Posterior vena cava (tissue), 2 donors: ENCODE data around the gene TMEM273. TPM values are rescaled to one million over a fixed set of nuclear protein-coding genes. Genes with fewer than 3 reads are reported as not detected.

Experiments used
- DNase-seq: peaks from one replicate; pipeline ENCODE4 v3.0.0-alpha.2; 2020; ENCODE audit warnings: low spot score
- intact Hi-C, 2 donors: fragments of 100-400 bp; cut with DNase I; formaldehyde crosslinking; loops; one replicate each; pipeline versions ENCODE4 v1.14.1 to v1.14.2; 2022 to 2023
- total RNA-seq, 2 donors: library from RNA; stranded (reverse); fragmentation: NEBNext Ultra II Directional; extraction: Animal tissue kit (Norgen Biotek cat#: 25700); gene quantifications; one replicate each; pipeline ENCODE4 v1.2.1, GENCODE V29; 2021
- donor health status: DM: yes; HTN: yes; CAD: no.
- donor health status: DM: yes; HTN: yes; CAD: no.

Gene TMEM273
- total RNA-seq, 2 donors from 2014 or later = 17.0 to 26.1 TPM

DNA sequence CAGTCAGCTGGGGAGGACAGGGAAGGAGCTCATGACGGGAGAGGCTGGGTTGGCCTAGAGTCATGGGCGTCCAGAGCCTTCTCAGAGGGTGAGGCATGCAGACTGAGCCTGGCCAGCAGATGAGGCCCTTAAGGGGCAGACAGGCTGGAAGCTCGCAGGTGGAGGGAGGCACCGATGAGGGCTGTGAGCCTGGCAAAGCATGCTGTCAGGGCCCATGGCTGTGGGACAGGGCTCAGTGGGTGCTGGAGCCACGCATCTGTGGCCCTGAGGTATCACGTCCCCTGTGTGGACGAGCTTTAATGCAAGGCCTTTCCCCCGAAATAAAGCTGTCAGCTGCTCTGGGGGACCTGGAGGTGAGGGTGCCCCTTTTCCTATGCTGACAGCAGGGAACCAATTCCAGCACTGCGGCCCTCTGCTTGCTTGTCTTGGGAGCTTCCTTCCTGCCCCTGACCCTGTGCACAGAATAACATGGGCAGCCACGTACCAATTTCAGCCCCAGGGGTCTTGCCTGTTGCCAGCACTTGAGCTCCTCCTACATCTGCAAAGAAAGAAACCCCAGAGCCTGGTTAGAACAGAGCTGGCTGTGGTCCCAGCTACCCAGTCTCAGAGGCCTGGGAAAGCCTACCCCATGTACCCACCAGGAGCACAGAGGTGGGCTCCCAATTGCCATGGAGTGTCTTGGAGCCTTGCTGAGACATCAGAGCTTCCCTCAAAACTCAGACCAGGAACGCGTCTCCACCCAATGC is 20.6 kb downstream of the TMEM273 start:
- DNase-seq = no peak
- intact Hi-C loops = no loop called here

DNA sequence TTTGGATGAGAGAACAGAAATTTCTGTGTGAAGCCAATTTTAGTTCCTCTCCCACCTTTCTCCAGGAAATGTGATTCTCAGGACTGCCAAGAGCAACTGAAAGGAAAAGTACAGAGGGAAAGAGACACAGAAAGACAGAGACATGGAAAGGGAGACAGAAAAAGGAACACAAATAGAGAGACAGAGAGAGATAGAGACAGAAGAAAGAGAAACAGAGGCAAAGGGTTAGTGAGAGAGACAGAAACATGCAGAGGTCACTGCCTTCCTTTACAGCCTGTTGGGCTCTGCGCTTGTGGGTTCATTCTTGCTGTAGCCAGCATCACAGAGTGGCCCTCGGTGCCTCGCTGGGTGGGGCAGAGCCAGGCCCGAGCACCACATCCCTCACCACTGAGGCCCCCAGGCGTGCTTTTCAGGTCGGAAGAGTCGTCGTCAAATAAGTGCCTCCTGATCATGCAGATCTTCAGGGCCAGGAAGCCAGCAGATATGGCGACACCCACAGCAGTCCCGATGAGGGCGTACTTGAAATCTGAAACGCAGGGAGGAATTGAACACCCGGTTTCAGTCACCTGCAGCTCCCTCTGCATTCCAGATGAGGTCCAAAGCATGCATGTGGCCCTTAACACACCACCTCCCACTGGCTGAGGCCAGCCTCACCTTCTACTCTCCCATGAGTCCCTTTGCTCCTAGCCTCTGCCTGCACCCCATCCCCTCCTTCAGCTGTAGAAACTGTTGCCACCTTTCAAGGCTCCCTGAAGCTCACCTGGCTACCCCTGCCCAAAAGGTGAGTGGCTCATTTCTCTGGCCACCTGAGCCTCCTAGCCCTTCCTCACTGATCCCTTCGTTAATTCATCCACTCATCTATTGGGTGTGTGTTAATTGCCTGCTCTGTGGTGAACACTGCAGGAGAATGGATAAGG is 21.4 kb downstream of the TMEM273 start:
- intact Hi-C loops = no loop called here
- DNase-seq = no peak

DNA sequence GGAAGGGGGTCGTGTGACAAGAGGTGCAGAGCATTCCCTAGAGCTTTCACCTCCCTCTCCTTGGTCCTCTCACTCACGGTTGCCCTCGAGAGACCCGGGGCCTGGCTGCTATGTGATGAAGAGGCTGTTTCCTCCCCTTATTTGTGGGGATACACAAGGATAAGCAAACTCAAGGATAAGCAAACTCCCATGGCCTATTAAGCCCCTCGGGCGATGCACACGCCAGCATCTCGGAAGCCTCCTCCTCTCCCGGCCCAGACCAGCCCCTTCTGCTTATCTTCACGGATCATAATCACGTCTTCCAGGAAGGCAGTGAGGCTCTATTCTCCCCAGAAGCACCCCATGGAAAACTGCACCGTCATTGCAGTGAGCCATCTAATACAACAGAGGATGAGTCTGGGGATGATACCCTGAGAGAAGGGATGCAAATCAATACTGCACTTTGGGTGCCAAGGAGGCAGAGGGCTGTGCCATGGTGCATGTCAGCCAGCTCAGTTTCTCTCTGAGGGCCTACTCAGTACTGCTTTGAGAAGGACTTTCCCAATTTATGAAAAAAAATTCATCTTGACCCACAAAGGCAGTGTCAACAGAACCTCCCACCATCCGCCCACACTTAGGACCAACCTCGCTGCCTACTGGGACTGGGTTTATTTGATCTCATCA is 22.2 kb downstream of the TMEM273 start:
- intact Hi-C loops = loop anchor here in 1 of 2 donors (2.0 kb wide), 2 partner anchors 51 to 187 kb away; partner anchors contain the start of gene VSTM4
- no peak for DNase-seq

DNA sequence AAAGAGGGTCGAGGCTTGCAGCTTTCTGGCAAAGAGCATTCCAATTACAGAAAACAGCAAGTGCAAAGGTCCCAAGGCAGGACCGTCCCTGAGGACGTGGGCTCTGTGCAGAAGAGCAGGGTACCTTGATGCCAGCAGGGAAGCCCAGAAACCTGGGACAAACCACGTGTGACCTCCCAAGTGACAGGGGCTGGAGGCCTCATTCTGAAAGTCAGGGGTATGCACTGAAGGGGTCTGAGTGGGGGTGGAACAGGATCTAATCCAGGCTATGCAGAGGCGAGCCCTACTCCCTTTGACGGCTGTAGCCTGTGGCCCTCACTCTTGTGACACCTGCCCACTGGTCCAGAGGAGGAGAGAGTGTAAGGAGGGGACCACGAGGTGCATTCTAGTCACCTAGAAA is 22.9 kb downstream of the TMEM273 start:
- intact Hi-C loops = loop anchor here in 1 of 2 donors (2.0 kb wide), 2 partner anchors 50 to 186 kb away; partner anchors contain the start of gene VSTM4
- DNase-seq = no peak

DNA sequence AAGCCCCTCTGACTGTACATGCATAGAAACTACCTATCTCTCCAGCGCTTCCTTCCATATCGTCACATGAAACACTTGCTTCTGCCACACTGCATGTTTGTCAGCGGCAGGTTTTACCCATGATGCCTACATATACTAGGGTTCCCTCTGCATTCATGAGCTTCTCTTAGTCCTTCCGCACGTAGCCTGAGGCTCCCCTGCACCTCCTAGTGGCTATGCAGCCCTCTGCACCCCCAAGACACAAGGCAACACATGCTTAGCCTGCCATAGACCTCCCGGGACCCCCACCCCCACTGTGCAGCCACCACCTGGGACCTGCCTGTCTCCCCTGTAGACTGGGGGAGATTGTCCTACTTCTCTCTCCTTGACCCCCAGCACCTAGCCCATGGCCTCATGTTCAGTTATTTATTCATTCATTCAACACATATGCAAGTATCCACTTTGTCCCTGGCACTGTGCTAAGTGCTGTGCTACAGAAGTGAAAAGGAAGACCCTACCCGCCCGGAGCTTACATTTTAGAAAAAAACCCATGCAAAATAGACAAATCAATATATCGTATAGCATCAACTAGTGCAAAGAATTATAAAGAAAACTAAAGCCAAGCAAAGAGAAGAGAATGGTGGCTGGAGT is 23.5 kb downstream of the TMEM273 start:
- intact Hi-C loops = loop anchor here (2.0 to 5.0 kb wide), 3 partner anchors 50 to 186 kb away; partner anchors contain the start of gene VSTM4 (in 1 of the 2)
- DNase-seq = no peak

DNA sequence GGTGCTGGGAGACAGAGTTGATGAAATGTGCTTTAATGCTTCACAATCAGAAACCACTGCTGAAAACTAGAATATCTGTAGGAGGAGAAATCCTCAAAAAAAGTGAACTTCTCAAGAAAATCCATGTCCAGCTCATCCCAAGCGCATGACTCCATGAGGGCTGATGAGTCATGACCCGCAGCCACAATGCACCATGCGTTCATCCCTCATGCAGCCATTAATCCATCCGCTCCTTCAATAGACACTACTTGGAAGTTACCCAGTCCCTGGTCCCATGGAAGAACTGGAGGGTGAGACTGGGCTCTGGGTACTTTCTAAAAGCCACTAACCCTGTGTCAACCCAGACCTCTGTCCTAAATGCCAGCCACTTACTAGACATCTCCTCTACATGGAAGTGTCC is 24.4 kb downstream of the TMEM273 start:
- DNase-seq = no peak
- intact Hi-C loops = loop anchor here (2.0 to 5.0 kb wide), 3 partner anchors 49 to 185 kb away; partner anchors contain the start of gene VSTM4 (in 1 of the 2)

DNA sequence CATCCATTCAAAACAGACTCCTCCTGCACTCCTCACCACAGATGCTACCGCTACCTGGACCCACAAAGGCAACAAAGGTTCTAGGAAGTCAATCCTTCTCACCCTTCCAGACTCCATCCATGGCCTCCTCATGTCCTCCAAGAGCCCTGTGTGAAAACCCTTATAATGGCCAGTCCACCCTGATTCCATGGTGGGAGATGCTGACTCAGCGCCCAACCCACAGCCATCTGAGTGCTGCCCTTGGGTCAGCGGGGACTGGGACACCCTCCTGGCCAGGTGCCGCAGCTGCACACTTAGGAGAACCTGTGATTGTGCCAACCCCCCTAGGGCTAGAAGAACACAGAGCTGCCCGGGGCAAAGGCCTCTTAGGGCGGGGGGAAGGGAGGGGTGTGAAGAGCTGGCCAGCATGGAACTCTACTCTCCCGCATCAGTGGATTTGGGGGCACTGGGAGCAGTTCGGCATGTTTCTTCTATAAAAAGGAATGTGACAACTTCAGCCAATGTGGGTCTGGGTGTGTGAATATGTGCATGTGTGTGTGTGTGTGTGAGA is 25.4 kb downstream of the TMEM273 start:
- intact Hi-C loops = loop anchor here in 1 of 2 donors (5.0 kb wide), 1 partner anchor 181 kb away; no protein-coding TSS in a partner anchor
- DNase-seq = no peak

DNA sequence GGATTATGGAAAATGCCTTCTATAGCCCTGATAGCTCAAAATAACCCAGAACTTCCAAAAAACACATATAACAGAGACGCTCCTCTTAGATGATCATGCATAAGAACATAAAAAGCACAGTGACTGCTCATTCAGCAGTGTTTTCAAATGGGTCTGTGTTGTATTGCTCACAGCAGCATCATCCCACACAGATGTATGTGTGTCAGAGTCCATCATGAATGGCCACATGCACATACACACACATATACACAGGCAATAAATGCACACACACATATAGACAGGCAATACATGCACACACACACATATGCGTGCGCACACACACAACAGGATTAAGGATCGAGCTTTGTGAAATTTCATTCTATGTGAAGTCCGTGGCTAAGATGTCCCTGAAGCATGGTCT is 26.1 kb downstream of the TMEM273 start:
- intact Hi-C loops = loop anchor here in 1 of 2 donors (5.0 kb wide), 1 partner anchor 180 kb away; no protein-coding TSS in a partner anchor
- no peak for DNase-seq

DNA sequence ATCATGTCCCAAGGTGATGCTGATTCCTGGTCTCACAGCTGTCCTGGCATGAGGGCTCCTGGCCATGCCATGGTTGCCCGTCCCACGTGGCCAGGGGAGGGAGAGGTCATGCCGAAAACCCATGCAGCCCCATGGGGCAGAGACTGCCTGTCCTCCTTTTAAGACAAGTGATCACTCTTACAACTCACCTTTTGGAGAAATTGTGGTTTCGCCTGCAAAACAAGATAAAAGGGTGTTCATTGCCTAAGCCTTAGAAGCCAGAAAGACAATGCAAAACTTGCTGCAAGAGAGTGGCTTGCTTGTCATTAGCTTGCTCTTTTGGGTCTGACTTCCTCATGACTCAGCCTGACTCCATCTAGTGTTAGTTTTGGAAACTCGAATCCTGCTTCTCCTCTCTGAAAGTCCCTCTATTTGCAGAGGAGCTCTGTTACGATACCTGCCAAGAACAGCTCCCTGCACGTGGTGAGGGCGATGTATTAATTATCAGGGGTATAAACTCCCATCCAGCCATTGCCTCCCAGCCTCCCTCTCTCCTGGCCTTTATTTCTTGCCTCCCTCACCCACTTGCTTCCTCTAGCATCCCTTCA is 26.7 kb downstream of the TMEM273 start:
- intact Hi-C loops = loop anchor here in 1 of 2 donors (5.0 kb wide), 1 partner anchor 179 kb away; no protein-coding TSS in a partner anchor
- no peak for DNase-seq

DNA sequence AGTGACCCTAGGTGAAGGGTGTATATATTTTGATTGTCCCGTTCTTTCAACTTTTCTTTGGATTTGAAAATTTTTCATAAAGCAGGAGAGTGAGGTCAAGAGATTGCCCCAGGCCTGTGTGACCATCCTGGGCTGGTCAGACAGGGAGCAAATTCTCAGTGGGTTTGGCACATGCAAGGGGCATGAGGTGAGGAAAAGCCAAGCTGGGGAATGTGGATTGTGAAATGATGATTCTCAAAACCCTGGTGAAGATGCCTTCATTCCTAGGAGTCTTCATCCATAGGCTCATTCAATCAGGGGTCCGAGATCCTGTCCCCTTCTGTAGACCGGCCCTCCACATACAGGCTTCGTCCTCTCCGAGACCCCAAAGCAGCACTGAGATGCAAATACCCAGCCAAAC is 27.4 kb downstream of the TMEM273 start:
- no peak for DNase-seq

DNA sequence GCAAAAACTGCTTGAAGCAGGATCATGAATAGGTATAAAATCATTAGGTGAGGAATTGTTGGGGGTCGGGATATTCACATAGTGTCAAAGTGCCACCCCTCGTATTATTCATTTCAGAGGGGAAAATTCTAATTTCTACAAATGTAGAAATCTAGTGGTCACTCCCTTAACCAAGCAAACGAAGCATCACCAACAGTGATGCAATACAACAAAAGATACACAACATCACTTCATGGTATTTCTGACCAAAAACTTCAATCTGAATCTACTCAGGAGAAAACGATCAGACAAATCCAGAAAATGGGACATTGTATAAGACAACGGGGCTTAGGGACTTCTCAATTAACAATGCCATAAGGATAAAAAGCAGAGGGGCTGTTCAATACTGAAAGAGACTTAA is 28.1 kb downstream of the TMEM273 start:
- DNase-seq = no peak
- intact Hi-C loops = loop anchor here in 1 of 2 donors (5.0 kb wide), 1 partner anchor 178 kb away; no protein-coding TSS in a partner anchor

More for the DNA sequence above, 27.4 kb downstream of the TMEM273 start:
- intact Hi-C loops = loop anchor here in 1 of 2 donors (5.0 kb wide), 1 partner anchor 179 kb away; no protein-coding TSS in a partner anchor

DNA sequence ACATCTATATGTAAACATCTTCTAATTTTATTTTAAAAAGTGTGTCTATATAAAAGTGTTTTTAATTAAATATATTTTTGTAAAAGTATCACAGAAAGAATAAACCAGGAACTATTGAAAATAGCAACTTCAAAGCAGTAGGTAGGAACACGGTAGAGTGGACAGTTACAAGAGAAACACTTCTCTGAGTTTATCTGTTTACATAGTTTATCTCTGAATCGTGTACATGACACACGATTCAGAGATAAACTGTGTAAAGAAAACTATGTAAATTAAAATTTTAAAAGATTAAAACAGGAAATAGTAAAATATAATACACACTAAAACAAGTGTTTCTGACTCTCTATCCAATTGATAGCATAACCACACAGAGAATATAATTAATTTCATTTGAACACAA is 29.3 kb downstream of the TMEM273 start:
- intact Hi-C loops = no loop called here
- no peak for DNase-seq

DNA sequence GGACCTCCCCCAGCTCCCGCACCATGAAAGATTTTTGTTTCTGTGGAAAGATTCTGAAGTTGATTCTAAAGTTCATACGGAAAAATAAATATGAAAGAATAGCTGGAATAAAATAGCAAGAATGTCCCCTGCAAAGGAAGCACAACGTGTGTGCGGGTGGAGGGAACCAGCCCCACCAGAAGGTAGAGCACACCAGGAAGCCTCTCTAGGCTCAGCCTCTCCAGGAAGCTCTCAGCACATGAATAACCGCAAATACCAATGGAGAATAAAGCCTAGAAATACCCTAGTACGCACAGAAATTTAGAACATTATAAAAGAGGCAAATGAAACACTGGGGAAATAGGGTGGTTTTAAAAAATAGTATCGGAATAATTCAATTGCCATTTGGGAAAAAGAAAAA is 29.8 kb downstream of the TMEM273 start:
- DNase-seq = no peak

DNA sequence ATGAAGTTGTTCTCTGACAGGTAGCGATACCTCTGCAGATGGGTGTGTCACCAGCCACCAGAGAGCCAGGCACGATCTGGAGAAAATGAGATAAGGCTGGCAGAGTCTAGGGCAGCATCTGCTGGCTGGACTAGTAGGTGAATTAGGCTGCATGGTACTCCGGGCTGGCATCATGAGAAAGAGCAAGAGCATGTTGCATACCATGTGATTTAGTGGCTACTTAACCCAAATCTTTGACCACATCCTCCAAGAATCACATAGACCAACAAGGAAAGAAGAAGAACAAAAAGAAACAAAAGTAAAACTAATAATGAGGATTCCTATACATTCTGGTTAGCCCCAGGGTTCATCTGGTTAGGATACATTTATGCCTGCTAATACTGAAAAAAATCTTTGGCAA is 31.0 kb downstream of the TMEM273 start:
- intact Hi-C loops = no loop called here
- DNase-seq = no peak

More for the DNA sequence above, 29.8 kb downstream of the TMEM273 start:
- intact Hi-C loops = no loop called here

DNA sequence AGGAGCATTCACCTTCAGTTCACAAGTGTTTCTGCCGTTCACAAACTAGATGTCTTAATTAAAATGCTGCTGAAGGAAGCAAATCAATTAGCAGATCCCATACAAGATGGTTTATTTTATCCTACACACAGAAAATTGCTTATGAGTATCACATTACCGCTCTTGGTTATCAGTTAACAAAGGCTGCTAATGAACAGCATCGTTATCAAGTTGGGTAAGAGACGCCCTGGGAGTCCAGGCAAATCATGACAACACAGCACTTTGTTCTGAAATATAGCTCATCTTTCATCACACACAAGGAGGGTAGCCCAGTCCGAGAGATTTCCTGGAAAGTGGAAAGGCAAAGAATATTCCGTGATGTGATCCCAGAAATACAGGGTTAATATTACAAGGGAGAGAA is 33.5 kb downstream of the TMEM273 start:
- intact Hi-C loops = no loop called here
- no peak for DNase-seq

DNA sequence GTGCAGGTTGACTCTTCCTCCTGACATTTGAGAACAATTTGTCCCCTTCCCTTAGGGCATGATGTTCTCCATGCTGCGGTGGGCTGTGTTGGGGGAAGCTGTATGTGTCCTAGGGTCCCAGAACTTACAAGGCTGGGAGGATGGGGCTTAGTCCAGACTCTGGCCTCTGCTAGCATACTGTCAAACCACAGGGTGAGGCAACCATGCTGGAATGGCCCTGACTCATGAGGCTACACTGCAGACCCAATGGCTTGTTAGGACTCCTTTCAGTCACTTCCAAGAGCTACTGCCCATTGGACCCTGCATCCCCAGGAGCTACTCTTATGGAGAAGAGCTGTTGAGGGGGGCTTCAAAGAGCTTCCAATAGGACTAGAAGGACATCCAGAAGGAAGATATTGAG is 34.2 kb downstream of the TMEM273 start:
- intact Hi-C loops = no loop called here
- DNase-seq = no peak

DNA sequence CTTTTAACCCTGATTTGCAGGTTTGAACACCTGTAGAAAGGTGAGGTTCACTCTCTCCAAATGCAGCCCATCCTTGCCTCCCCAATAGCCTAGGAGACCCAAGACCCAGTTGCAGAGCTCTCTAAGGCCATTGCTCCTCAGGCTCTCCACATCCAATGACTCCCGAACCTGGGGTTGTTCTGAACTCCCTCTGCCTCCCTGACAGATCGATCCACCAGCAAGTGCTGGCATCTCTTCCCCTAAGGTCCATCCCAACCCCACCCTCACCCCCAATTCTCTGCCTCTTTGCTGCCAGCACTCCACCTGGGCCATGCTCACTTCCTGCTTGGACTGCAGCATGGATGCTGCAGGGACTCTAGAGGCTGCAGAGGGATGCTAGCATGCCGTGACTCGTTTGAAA is 35.1 kb downstream of the TMEM273 start:
- intact Hi-C loops = no loop called here
- DNase-seq = no peak

DNA sequence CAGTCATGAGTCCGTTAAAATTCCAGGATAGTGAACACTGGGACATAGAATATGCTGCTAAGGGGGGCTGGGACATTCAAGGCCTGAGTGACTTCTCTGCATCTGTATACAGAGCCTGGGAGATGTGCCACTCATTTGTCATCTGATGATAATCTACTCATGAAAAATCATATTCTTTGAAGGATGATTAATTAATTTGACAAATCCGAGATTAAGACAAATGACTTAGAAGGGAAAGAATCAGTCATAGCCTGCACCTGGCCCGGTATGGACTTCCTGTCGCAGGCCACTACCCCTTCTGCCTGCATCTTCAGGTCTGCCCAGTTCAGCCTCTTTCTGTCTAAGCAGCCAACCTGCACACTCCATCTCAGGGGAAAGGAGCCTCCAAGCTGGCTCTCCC is 35.5 kb downstream of the TMEM273 start:
- intact Hi-C loops = no loop called here

More for the DNA sequence above, 35.5 kb downstream of the TMEM273 start:
- DNase-seq = no peak
